Cerebellar cortex (tissue), 1 donor: ENCODE data around the gene PDXDC1.
A peak's percentile ranks its signal among the peaks of the same experiment; 100 is the strongest.
"Not testable (repeated sequence)": the region's sequence is repeated elsewhere in the genome, so short reads cannot be mapped to it uniquely, and the experiment has no call there.

Source experiments
- DNase-seq: peaks from one replicate; pipeline ENCODE4 v3.0.0-alpha.2; 2015; ENCODE audit warnings: low spot score

Gene PDXDC1

DNA sequence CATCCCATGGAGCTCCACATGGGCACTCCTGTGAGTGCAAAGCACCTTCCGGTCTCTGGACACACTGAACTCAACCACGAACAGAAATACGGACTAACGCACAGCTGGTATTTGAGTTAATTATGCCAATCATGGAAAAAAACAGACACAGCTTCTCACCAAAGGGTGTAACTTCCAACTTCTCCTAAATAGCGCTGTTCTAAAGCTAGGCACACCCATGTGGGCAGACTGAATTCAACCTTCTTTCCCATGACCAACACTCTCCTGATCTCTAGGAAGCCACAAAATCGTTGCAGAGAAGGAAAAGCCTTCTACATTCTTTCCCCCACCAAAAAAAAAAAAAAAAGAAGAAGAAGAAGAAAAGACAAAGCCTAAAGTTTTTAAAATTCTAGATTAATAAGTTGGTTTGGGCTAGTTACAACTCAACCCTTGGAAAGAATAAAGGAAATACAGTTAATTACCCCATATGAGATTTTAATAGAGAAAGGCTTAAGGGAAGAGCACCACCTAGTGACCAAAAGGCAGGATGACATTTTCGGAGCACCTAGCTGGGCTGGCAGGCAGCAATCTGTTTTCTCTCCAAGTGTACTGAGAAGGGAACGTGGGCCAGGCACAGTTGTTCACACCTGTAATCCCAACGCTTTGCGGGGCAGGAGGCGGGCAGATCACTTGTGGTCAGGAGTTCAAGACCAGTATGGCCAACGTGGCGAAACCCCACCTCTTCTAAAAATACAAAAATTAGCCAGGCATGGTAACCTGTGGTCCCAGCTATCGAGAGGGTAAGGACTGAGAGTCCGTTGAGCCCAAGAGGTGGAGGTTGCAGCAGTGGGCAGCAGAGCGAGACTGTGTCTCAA, 97.3 kb downstream of the PDXDC1 start:
- DNase-seq: not testable (repeated sequence)

DNA sequence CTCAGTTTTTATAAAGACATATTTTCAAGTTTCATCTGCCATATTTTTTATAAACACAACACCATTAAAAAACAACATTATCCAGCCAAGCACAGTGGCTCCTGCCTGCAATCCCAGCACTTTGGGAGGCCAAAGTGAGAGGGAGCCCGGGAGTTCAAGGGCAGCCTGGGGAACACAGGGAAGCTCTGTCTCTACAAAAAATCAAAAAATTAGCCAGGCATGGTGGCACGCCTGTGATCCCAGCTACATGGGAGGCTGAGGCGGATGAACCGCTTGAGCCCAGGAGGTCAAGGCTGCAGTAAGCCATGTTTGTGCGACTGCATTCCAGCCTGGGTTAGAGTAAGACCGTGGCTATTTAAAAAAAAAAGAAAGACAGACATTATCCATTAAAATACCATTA, 98.3 kb downstream of the PDXDC1 start:
- no peak for DNase-seq

DNA sequence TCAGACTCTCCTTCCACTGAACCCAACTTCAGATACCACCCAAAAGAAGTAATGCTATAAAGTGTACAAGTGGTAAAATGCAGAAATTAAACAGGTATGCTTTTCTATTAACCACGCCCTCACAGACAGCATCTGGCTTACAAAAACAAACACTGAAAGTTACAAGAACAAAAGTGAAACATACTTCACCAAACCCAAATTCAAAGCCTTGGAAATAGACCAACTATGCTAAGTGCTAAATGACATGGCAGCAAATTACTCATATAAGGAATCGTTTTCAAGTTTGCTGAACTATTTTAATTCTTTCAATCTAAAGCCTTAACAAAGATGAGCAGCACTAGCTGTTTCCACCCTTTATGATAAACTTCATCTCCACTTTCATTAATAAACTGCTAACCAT, 101.3 kb downstream of the PDXDC1 start:
- not testable (repeated sequence) for DNase-seq

DNA sequence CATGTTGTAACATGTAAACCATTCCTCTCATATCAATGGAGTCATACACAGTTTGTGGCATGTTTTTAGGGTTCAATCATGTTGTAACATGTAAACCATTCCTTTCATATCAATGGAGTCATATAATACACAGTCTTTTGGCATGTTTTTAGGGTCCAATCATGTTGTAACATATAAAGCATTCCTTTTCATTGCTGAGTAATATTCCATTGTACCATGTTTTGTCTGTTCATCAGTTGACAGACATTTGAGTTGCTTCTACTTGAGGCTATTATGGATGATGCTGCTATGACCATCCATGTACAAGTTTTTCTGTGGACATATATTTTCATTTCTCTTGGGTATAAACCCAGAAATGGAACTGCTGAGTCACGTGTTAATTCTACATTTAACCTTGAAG, 106.1 kb downstream of the PDXDC1 start:
- DNase-seq: not testable (repeated sequence)

DNA sequence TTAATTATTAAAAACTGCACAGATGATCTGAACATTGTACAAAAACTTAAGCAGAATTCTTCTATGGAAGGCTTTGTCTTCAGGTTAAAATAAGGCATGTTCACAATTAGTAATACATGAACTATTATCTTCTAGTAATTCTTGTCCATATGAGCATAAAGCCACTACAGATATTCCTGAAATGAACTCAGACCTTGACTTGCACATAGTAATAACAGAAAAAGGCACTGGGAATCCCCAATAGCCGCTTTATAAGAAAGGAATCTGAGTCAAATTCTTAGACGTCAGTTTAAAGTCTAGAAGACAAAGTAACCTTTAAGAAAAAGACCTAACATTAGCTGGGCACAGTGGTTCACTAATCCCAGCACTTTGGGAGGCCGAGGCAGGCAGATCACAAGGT, 108.0 kb downstream of the PDXDC1 start:
- DNase-seq: not testable (repeated sequence)

DNA sequence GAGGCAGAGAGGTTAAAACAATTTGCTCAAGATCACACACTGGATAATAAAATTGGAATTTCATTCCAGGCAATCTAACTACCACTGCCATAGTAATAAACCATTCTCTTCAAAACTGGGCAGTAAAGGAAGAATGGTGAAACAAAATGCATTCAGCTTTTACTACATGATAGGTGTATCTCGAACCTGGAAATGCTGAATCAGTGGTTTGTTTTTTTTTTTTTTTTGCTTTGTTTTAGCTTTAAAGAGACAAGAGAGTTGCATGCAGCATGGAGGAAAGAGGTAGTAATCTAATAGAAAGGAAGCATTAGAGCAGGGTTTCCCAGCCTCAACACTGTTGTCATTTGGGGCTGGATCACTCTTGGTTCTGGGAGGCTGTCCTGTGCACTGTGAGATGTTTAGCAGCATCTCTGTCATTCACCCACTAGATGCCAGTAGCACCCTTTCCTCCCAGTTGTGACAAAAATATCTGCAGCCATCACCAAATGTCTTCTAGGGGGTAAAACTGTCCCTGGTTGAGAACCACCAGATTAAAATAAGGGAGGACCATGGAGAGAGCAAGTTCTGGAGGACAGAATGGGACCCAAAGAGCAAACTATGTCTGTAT, 115.9 kb downstream of the PDXDC1 start:
- DNase-seq: not testable (repeated sequence)

DNA sequence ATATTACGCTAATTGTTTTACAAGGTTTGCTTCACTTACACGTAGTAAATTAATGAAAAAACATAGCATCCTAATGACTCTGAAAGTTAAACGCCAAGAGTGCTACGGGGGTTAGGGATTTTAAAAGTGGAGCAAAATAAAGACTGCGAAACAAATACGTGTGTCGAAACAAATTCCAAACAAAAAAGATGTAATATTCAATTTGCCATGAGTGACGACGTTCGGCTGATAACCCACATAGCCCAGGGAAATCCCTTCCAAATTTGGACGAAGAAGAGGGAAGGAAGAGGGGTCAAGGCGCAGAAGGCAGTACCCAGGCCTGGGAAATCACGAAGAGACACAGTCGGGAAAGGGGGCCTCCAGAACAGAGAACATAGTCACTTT, 118.7 kb downstream of the PDXDC1 start:
- not testable (repeated sequence) for DNase-seq

DNA sequence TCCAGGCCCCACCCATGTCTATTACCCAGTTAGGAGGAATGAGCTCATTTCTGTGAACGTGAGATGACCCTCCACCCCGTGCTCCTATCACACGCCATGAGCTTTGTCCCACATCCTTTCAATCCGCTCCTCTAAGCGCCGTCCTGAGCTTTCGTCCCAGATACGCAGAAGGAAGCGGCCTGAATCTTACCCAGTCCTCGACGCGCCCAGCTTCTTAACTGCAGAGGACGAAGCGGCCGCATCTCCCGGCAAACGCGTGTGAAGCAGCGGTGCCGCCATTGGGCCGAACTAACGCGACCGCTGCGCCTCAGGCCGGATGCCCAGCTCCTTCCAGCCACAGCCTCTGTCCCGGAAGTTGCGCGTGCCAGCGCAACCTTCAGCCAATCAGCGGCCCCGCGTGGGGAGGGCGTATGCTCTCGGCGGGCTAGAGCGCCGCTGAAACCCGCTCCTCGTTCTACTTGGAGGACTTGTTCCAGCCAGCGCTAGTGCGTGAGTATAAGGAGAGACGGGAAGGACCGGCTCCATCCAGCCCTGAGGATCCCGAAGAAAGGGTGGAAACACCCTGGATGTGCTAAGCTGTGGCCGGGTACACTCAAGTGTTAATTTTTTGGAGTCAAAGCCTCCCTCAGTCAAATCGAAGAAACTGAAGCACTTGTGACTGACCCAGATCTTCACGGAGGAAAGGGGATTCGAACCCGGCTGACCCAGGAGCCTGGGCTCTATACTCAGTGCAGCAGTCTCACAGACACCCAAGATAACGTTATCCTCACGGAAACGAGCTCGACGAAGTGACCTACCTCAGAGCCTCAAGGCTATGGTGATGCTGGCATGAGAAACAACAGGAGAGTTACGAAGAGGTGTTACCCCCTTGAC, 119.4 kb downstream of the PDXDC1 start, which contains the start of gene RRN3:
Gene RRN3, minus strand, starts transcription at position 318 of the 873 bp plus-strand sequence. Its CDS starts 39 bp downstream, at position 279.
- DNase-seq: peak; percentile 94

DNA sequence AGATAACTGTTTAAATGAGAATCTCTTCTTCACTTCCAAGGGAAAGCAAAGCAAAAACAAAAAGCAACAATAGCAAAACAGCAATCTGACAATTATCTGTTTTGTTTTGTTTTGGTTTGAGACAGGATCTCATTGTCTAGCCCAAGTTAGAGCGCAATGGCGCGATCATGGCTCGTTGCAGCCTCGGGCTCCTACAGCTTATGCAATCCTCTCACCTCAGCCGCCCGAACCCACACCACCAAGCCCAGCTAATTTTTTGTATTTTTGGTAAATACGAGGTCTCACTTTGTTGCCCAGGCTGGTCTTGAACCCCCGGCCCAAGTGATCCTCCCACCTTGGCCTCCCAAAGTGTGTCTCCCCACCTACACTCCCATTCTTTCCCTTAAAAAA, 121.8 kb downstream of the PDXDC1 start:
- not testable (repeated sequence) for DNase-seq

DNA sequence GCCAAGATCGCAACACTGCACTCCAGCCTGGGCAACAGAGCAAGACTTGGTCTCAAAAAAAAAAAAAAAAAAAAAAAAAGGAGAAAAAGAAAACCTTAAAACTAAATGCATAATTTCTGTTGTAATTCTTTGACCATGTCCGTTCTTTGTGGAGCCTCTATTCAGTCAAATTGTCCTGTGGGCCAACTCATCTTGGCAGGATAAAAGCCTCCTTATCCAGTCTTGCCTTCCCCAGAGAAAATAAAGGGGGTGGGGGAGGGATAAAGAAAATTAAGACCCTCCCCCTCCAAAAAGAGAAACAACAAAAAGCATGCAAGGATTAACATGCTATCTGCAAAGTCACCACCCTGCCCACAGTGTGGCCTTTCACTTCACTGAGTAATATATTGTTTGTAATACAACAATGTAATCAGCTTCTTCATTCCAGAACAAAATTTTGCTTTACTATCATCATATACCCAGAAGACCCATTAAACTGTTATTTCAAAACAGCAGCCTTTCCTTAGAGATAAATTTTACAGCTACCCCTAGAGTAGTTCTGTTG, 124.6 kb downstream of the PDXDC1 start:
- DNase-seq: not testable (repeated sequence)

DNA sequence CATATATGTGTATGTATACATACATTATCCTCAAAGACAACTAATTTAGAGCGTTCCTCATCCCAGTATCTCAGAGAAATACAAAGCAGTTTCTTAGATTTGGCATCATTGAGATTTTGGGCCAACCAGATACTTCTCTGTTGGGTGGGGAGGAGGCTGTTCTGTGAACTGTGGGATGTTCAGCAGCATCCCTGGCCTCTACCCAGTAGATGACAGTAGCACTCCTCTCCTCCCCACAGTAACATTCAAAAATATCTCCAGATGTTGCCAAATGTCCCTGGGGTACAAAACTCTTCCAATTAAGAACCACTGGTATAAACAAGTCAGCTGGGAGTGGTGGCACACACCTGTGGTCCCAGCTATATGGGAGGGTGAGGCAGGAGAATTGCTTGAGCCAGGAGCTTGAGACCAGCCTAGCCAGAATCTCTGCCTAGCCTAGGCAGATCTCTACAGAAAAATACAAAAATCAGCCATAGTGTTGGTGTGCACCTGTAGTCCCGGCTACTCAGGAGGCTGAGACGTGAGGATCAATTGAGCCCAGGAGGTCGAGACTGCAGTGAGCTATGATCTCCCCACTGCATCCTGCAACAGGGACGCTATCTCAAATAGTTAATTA, 125.7 kb downstream of the PDXDC1 start:
- not testable (repeated sequence) for DNase-seq

DNA sequence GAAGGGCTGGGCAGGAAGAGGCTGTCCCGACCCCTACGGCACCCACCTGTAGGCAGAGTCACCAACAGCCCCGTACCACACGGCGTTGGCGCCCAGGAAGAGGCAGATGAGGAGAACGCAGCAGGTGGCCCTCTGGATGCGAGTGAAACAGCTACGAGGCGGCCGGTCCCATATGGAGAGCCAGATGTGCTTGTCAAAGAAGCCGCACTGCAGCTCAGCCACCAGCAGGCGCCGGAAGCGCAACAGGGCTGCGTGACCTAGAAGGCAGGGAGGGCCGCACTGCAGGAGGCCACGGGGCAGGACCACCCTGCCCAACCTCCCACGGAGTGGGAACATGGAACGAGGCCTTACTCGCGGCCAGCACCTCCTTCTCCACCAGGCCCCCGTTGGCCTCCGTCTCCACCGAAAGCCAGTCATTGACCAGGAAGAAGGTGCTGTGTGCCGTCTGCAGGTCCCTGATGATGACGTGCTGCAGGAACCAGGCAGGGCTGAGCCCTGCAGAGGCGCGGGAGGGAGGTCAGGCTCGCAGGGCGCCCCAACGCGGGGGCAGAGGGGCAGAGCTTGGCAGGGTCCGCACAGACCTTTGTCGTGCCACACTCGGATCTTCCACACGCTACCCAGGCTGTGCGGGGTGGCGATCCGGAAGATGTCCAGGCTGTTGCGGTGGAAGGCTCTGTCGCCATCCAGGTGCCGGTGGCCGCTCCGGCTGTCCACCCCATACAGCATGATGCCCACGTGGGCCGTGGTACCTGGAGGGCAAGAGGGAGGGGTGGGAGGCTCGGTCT, 153.0 kb downstream of the PDXDC1 start:
- DNase-seq: not testable (repeated sequence)

DNA sequence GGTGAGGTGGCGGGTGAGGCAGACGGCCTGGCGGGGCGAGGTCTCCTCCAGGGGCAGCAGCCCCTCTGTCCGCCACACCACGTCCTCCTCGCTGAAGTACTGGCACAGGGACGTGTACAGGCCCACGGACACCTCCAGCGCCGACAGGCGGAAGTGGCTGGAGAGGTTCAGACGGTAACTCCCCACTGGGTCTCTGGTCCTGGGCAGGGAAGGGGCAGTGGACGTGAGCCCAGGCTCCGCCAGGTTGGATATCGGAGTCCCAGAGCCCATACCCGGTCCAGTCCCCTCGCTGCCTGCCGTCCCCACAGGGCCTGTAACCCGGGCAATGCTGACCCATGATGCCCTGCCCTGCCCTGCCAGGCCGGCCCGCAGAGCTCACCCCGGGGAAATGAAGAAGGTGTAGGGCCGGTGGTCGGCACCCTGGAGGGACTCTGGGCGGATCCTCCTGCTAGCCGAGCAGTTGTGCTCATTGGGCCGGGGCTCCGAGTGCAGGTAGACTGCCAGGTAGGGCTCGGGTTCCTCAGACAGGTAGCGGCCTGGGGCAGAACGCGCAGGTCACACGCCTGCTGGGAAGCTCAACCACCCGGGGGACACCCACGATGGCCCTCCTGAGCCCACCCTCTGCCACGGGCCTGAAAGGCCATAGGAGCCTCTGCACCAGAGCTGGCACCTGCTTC, 155.6 kb downstream of the PDXDC1 start:
- DNase-seq: not testable (repeated sequence)

DNA sequence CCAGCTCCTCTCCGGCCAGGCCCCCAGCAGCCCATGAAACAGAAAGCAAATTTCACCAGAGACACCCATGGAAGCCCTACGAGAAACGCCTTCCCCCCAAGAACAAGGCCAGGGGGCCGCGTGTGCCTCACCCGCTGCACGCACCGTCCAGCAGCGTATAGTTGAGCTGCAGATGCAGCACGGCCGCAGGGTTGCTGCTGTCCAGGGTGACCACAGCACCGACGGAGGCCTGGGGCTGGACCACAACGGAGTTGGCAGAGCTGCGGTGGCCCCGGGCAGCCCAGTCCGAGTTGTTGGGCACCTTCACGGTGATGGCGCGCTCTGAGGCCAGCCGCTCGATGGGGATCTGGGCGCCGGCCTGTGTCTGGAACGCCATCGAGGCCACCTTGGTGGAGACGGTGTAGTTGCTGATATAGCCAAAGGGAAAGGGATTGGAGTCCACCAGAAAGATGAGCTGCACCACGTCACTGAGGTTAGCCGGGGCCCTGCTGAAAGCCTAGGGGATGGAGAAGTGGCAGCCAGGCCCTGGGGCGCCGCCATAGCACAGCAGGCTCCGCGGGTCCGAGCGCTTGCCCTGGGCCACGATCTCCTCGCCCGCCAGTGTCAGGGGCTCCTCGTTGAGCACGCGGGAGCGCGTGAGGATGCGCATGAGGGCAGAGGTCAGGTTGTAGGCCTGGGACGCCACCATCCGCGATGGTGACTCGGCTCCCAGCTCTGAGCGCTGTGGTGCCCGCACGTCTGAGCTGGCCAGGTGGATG, 156.3 kb downstream of the PDXDC1 start:
- DNase-seq: not testable (repeated sequence)

DNA sequence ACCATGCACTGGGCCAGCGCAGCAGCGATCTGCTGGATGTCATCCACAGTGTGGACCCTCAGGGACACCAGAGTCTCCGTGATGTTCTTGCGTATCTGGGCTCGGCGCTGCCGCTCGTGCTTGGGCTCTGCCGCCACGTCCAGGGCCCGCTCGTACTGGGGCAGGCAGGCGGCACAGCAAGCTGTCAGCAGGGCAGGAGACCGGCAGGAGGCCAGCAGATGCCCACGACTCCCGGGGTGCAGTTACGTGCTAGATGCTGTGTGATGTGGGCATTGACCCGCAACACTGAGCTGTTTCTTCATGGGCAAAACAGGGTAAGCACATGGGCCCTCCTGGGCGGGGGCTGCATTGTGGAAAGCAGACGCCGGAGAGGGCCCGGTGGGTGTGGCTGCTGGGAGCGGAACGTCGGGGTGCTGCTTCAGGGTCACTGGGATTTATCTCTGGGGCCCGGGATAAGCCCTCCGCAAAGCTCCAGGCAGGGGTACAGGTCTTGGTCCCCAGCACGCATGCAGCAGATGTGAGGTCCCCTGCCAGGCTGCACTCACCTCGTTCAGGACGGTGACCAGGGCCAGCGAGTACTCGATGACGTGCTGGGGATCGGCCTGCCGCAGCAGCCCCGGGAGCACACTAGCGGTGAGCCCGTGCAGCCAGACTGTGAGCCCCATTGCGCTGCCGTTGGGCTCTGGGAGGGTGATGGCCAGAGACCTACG, 158.0 kb downstream of the PDXDC1 start:
- DNase-seq: not testable (repeated sequence)

DNA sequence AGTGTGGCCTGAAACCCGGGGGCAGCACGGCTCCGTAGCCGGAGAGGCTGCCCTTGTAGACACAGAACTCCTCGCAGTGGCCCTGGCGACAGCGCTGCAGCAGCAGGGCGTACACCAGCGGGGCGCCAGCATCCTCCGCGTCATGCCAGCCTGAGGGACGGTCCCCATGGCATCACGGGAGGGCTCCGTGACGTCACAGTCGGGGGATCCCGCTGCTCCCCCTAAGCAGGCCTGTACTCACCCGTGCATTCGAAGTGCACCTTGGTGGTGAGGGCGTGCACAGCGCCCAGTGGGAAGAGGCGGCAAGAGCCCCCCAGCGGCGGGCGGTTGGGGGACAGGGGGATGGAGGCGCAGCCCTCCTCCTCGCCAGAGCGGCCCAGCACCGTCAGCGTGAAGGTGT, 158.7 kb downstream of the PDXDC1 start:
- DNase-seq: not testable (repeated sequence)

DNA sequence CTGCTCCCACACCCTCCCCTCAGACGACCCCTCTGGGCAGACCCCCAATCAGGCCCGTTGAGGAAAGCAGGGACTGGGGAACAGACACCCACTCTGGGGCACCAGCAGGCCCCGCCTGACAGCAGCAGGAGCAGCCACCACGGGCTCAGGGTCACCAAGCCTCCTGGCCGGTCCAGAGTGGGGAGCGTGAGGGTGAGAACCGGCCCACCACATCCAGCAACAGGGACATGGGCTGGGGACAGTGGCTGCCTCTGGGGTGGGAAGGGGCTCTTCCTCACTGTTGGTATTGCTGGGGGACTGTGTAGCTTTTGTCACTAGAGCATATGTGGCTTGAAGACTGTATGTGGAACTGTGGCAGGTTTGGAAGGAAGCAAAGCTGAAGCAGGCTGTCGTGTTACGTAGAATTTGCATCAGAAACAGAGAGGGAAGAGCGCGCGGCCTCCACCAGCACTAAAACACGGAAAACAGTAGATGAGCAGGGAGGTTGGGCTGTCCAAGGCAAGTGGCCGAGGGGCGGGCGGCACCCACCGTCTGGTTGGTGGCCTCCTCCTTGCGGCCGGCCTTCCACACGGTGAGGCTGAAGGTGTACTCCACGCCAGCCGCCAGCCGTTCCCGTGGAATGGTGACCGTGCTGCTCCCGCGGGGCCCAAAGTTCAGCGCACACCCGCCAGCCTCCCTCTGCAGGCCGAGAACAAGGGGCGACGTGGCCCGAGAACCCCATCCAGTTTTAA, 160.1 kb downstream of the PDXDC1 start:
- not testable (repeated sequence) for DNase-seq
